Activated gamma-delta T cell (primary cell): Measurements from ENCODE around the gene FXYD3.
"Not testable (repeated sequence)": the region's sequence is repeated elsewhere in the genome, so short reads cannot be mapped to it uniquely, and the experiment has no call there.

Experiments
- DNase-seq: peaks from one replicate; lab custom pipeline; 2025; lab: John Stamatoyannopoulos, UW

The FXYD3 gene

DNA sequence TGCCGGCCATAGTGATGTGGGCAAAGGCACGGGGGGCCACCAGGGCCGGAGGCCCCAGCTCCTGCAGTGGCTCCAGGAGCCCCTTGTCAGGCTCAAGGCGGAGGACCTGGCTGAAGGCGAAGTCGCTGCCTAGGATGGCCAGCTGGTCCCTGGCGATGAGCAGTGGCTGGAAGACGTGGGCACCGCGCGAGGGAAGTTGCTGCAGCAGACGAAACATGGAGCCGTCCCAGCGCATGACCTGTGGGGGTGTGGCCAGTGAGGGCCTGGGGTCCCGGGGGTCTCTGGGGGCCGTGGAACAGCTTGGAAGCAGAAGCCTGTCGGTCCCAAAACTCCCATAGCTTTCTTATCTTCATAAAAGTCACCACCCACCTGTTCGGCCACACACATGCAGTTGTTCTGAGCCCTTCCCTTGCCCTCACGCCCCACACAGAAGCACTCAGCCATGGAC, 9.7 kb downstream of the FXYD3 start:
- no peak for DNase-seq

GRCh38 chr19:35125749-35126623, 10.4 kb downstream of the FXYD3 start:
- no peak for DNase-seq

DNA sequence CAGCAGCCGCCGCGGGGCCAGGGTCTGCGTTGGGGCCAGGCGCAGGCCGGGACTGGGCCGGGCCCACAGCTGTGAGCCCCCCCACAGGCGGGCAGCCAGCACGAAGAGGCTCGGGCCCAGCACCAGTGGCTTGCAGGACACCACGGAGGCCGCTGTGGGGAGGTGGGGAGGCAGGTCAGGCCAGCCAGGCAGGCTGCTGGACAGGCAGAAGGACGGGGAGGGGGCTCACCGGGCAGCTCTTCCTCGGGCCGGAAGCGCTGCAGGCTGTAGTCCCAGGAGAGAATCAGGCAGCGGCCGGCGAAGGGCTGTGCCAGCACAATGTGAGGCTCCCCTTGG, 11.0 kb downstream of the FXYD3 start:
- DNase-seq: no peak

DNA sequence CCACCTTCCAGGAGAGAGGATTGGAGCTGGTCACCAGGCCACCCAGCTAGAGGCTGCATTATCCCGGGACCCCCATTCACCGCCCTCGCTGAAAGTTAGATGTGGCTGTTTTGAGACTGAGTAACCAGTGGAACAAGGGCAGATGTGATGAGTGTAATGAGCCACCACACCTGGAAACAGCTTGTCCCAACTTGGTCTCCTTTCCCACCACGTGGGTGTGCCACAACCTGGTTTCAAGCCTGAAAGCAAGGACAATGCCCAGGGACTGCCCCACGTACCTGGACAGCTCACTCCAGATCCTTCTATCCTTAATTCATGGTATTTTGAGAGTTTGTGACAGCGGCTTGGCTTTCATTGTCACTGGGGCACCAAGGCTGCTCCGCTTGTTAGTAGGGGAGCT, 12.2 kb downstream of the FXYD3 start:
- no peak for DNase-seq

DNA sequence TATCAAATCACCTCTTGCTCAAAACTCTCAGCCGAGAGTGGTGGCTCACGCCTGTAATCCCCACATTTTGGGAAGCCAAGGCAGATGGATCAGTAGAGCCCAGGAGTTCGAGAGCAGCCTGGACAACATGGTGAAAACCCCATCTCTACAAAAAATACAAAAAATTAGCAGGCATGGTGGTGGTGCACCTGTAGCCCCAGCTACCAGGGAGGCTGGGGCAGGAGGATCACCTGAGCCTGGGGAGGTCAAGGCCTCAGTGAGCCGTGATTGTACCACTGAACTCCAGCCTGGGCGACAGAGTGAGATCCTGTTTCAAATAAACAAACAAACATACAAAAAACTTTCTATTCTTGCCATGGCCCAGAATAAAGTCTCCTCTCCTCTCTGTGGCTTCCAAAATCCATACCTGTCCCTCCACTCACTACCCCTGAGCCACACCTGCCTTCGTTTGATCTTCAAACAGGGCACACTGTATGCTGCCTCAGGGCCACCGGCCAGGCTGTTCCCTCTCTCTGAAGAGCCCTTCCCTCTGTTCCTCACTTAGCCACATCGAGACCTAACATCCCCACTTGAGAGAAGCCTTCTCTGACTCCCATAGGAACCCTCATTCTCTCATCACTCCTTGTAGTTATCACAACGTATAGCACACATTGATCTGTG, 12.9 kb downstream of the FXYD3 start:
- no peak for DNase-seq

- not testable (repeated sequence) for DNase-seq
Measured at GRCh38 chr19:35129724-35130274, 14.2 kb downstream of the FXYD3 start.

DNA sequence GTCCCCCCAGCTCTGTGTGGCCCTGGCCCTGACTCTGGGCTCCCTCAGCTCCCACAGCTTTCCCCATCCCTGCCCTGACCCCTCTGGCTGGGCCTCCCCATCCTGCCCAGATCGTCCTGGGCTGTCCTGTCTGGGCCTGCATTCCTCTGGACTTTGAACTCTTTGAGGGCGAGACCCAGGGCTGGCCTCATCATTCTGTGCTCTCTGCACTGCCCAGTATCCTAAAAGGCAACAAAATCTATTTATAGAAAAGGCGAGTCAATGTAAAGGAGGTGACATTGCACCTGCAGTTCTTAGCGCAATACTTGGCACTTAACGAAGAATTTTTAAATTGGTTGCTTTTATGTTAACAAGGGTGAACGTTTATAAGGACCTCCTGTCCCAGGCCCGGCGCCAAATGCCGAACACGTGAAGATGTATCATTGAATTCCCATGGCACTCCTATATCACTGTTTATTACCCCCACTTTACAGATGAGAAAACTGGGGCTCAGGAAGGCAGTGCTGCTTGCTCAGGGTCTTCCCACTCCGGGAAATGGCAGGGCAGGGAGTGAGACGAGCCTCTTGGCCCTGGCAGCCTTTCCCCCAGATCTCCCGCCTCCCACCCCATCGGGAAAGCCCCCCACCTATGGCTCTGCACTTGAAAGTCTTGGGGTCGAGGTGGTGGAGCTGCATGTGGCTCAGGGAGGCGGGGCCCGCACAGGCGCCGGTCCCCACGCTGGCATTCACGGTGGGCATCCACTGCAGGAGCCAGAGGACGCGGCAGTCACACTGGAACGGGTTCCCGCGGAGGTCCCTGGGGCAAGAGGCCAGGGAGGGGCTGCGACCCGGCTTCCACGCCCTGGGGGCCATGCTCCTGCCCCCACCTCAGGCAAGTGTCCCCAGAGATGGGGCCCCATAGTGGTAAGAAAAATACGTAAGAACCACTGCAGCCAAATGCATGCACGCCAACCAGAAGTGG, 15.4 kb downstream of the FXYD3 start:
- no peak for DNase-seq

- DNase-seq: no peak
Measured at GRCh38 chr19:35132254-35132653, 16.6 kb downstream of the FXYD3 start.

GRCh38 chr19:35133826-35134225, 18.2 kb downstream of the FXYD3 start:
- no peak for DNase-seq

DNA sequence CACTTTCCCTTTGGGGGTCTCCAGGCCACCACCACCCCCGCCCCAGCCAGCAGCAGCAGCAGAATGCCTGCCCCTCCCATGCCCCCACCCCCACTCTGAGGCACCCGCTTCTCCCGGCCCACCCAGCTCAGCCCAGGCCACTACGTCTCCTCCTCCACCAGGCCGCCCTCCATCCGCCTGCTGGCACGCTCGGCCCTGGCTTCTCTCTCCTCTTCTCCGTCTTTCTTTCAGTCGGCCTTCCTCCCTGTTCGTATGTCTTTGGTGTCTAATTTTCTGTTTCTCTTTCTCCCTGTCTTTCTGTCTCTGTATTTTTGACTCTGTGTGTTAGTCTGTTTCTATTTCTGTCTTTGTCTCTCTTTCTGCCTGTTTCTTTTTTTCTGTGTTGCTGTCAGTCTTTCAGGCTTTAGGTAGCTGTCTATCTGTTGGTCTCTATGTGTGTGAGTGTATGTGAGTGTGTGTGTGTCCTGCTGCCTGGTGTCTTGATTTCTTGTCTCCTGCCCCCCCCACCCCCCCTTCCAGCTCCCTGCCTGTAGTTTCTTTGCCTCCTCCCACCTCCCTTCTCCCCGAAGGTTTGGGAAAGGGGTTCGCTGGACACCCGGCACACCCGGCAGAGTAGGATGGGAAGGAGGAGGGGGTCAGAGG, 19.1 kb downstream of the FXYD3 start, which contains the start of gene LGI4:
Gene LGI4, minus strand, starts transcription at position 459 of the 642 bp plus-strand sequence. Its CDS starts 379 bp downstream, at position 80.
- DNase-seq: no peak

GRCh38 chr19:35135389-35135909, 19.8 kb downstream of the FXYD3 start:
- DNase-seq: no peak

GRCh38 chr19:35136231-35136630, 20.6 kb downstream of the FXYD3 start:
- DNase-seq: no peak

DNA sequence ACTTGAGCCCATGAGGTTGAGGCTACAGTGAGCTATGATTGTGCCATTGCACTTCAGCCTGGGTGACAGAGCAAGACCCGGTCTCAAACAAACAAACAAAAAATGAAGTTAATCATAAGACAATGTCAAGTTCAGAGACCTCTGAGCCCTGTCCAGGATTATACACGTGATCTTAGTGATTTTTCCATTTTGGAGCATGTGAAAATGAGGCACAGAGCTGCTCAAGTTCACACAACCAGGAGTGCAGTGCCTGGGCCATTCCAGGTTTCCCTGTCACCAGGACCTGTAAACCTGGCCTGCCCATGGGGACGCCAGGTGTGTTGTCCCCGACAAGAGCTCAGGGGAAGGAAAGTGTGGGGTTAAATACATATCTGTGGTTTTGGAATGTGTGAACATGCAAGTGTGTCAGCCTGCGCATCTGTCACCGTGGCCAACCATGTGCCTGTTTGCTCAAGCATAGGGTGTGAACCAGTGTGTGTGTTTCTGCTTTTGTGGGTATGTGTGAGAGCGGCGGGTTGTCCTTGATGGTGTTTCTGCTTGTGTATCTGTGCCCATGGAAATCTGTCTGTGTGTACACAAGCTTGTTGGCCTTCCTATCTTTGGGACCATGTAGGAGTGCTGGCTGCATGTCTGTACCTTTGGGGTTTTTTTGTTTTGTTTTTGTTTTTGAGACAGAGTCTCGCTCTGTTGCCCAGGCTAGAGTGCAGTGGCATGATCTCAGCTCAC, 21.5 kb downstream of the FXYD3 start:
- DNase-seq: no peak

GRCh38 chr19:35138305-35138892, 22.8 kb downstream of the FXYD3 start, which contains the start of gene FXYD1:
Gene FXYD1 (plus strand): TSS chr19:35138824. CDS start chr19:35140080, 1,256 bp downstream.
- no peak for DNase-seq

DNA sequence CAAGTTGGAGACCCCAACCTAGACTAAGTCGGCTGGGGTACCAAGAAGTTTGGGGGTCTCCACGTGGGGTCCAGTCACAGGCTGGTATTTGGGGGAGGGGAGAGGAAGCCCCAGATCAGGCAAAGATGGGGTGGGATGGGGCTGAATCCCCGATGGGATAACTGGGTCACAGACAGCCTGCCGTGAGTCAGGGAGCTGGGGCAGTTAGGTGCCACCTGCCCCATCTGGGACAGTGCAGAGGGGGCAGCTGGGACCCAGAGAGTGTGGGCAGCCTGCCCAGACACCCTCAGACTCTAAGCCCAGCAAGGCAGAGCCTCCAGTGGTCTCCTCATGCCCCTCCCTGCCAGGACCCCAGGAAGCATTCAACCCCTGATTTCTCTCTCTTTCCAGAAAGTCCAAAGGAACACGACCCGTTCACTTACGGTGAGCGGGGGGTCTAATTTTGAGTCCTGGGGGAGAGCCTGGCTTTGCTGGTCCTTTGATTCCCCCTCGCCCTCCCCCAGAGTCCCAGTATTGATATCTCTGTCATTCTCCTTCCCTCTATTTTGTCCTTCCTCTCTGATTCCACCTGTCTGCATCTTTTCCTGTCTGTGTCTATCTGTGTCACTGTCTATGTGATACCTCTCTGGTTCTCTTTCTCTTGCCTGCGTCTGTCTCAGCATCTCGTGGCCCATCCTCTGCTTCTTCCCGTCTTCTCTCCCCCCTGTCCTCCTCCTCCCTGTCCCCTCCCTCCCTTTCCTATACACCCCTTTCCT, 24.8 kb downstream of the FXYD3 start:
- no peak for DNase-seq

- DNase-seq: peak; percentile 92
Measured at GRCh38 chr19:35140962-35141836, 25.6 kb downstream of the FXYD3 start.

- no peak for DNase-seq
Measured at GRCh38 chr19:35141837-35142605, 26.4 kb downstream of the FXYD3 start.
